Skin of body (tissue), 2 donors: ENCODE measurements around the gene ZNF280A. TPM values are rescaled to one million over a fixed set of nuclear protein-coding genes. Genes with fewer than 3 reads are reported as not detected.
"Not testable (repeated sequence)": the region's sequence is repeated elsewhere in the genome, so short reads cannot be mapped to it uniquely, and the experiment has no call there.

Source experiments
- DNase-seq: peaks from one replicate; lab custom pipeline; 2025; lab: John Stamatoyannopoulos, UW
- total RNA-seq: library from RNA; depleted of rRNA; stranded (reverse); fragments of >200 nt; gene quantifications from one replicate; pipeline ENCODE4 v1.2.3, GENCODE V29; 2014

Gene ZNF280A
- total RNA-seq, 1 donor from 2014 or later = not detected

DNA sequence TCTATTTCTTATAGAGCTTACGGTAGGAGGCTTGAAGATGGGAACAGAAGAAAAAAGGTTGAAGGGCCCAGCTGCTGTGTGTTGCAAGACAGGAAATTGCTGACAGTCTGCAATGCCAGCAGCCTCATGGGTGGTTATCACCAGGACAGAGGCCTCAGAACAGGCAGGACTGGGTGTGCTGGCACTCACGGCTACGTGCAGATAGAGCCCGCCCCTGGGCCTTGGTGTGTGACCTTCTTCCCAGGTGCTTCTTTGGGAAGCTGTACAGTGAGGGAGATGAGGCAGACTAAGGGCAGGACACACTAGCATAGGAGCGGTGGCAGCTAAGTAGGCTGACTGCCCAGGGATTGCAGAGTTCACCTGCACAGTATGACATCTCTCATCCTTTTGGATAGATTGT lies 26.4 kb upstream of the ZNF280A start:
- DNase-seq = no peak

DNA sequence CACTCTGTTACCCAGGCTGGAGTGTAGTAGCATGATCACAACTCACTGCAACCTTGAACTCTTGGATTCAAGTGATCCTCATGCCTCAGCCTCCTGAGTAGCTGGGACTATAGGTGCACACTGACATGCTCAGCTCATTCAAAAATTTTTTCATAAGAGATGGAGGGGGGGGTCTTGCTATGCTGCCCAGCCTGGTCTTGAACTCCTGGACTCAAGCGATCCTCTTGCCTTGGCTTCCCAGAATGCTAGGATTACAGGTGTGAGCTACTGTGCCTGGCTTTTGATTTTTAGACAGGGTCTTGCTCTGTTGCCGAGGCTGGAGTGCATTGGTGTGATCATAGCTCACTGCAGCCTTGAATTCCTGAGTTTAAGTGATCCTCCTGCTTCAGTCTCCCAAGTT lies 25.0 kb upstream of the ZNF280A start:
- no peak for DNase-seq

DNA sequence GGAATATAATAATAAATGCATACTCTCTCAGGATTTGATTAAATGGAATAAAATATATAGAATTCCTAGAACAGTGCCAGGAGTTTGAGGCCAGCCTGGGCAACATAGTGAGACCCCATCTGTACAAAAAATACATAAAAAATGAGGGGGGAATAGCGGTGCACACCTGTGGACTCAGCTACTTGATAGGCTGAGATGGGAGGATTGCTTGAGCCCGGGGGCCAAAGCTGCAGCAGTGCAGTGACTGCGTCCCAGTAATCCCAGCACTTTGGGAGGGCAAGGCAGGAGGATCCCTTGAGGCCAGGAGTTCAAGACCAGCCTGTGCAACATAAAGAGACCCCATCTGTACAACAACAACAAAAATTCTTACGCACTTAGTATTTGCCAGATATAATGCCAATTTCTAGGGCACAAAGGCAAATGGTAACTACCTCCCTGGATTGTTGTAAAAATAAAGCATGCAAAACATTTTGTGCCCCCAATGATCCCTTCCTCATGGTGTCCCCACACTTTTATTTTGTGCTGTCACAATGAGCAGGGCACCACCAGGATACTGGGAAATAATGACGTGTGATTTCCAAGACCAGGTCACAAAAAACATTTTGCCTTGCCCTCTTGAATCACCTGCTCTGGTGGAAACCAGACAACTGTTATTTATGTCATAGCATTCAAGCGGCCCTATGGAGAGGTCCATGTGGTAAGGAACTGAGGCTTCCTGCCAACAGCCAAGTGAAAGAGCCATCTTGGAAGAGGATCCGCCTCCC lies 18.3 kb upstream of the ZNF280A start:
- DNase-seq = no peak

DNA sequence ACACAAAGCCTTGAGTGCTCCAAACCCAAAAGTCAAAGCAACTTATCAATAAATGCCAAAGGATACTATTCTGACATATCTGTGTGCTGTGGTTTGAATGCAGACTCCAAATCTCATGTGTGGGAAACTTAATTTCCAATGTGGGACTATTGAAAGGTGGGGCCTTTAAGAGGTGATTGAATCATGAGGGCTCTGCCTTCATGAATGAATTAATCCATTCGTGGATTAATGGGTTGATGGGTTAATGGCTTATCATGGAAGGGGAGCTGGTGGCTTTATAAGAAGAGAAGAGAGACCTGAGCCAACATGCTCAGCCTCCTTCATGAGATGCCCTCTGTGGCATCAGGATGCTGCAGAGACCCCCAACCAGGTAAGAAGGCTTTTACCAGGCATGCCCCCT lies 16.8 kb upstream of the ZNF280A start:
- DNase-seq = no peak

DNA sequence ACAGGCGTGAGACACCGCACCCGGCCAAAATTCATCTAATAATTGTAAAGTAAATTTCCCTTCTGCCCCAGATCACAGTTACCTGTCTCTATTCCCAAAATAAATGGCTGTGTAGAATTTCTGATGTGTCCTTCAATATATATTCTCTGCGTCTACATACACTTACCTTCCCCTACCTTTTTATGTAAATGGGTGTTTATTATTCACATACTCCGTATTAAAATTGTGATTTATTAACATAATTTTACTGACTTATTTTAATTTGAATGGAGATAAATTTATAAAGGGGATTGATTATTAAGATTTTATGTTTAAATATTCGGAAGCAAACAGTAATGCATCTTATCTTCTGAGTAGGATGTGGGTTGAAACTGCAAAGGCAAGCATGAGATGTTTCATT lies 16.4 kb upstream of the ZNF280A start:
- DNase-seq = no peak

DNA sequence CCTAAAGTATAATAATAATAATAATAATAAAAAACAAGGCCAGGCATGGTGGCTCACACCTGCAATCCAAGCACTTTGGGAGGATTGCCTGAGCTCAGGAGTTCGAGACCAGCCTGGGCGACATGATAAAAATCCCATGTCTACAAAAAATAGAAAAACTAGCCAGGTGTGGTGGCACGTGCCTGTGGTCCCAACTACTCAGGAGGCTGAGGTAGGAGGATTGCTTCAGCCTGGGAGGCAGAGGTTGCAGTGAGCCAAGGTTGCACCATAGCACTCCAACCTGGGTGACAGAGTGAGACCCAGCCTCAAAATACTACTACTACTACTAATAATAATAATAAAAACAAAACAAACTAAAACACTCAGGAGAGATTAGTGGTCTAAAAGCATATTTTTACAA lies 15.6 kb upstream of the ZNF280A start:
- DNase-seq = no peak

DNA sequence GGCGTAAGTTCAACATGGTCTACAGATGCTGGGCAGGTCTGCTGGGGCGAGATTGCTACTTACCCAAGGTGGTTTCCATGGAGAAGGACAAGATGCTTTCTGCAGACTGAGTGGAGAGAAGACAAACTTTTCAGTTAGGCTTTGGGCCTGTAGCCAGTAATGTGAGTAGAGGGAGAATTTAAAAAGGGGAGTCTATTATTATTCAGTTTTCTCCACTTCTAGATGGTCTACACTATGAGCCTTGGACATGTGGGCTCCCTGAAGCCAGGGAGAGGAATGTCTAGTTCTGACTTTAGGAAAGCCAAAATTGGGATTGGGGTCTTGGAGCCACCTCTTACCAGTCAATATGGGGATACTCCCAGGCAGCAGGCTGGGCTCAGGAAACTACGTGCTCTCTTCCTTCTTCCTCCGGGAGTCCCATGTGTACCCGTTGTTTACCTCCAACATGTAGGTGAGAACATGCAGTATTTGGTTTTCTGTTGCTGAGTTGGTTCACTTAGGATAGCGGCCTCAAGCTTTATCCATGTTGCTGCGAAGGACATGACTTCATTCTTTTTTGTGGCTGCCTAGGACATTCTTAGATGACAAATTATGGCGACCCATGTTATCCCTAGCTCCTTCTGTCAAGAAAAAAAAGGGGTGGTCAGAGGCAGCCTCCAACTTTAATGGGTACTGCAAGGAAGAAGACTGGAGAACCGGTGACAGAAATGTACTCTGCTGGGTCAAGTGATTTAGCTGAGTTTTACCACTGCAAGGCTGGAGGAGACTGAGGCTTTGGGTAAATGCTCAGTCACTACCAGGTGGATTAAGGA lies 14.7 kb upstream of the ZNF280A start:
- DNase-seq = no peak

DNA sequence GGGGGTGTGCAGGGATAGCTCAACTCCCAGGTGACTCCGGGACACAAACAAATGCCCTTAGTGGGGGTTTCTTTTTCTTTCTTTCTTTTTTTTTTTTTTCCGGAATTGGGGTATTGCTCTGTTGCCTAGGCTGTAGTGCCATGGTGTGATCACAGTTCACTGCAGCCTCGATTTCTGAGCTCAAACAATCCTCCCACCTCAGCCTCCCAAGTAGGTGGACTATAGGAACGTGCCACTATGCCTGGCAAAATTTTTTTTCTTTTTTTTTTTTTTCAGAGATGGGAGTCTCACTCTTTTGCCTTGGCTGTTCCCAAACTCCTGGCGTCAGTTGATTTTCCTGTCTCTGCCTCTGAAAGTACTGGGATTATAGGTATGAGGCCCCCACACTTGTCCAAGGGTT lies 13.8 kb upstream of the ZNF280A start:
- no peak for DNase-seq

DNA sequence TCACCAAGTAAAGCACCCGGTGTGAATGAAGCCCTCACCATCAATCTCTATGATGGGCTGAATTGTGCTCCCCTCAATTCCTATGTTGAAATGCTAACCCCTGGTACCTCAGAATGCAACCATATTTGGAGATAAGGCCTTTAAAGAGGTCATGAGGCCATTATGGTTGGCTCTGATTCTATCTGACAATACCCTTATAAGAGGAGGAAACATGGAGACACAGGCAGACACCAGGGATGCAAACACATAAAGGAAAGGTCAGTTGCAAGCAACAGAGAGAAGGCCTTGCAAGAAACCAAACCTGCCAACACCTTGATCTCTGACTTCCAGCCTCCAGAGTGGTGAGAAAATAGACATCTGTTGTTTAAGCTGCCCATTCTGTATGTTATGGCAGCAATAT lies 13.3 kb upstream of the ZNF280A start:
- no peak for DNase-seq

DNA sequence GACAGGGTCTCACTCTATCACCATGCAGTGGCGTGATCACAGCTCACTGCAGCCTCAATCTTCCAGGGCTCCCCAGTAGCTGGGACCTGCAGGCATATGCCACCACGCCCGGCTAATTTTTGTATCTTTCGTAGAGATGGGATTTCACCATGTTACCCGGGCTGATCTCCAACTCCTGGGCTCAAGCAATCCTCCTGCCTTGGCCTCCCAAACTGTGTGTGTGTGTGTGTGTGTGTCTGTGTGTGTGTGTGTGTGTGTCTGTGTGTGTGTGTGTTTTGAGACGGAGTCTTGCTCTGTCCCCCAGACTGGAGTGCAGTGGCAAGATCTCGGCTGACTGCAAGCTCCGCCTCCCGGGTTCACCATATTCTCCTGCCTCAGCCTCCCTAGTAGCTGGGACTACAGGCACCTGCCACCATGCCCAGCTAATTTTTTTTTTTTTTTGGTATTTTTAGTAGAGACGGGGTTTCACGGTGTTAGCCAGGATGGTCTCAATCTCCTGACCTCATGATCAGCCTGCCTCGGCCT lies 12.5 kb upstream of the ZNF280A start:
- not testable (repeated sequence) for DNase-seq

DNA sequence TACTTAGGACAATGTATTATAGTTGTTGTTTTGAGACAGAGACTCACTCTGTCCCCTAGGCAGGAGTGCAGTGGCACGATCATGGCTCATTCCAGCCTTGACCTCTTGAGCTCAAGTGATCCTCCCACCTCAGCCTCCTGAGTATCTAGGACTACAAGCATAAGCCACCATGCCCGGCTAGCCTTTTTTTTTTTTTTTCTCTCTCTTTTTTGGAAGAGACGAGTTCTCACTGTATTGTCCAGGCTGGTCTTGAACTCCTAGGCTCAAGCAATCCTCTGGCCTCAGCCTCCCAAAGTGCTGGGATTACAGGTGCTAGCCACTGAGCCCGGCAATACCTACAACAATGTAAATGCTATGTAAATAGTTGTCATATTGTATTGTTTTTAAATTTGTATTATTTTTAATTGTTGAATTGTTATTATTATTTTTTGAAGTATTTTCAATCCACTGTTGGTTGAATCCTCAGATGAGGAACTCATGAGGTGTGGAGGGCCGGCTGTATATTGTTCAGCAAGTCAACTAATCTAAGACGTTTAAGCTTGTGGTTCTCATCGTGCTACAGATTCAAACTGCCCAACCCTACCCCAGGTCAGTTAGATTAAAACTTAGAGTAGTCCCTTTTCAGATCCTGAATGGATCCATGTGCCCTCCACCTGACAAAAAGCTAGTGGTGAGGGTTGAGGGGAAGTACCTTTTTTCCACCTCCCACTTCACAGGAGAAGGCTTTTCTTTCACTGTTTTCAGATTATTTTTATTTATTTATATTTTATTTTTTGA lies 11.9 kb upstream of the ZNF280A start:
- DNase-seq = no peak

DNA sequence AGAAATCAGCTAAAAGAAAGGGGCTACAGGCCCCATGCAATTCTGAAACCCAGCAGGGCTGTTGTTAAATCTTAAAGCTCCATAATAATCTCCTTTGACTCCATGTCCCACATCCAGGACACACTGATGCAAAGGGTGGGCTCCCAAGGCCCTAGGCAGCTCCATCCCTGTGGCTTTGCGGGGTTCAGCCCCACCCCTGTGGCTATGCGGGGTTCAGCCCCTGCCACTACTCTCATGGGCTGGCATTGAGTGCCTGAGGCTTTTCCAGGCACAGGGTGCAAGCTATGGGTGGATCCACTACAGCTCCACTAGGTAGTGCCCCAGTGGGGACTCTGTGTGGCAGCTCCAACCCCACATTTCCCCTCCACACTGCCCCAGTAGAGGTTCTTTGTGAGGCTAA lies 8.7 kb upstream of the ZNF280A start:
- no peak for DNase-seq

DNA sequence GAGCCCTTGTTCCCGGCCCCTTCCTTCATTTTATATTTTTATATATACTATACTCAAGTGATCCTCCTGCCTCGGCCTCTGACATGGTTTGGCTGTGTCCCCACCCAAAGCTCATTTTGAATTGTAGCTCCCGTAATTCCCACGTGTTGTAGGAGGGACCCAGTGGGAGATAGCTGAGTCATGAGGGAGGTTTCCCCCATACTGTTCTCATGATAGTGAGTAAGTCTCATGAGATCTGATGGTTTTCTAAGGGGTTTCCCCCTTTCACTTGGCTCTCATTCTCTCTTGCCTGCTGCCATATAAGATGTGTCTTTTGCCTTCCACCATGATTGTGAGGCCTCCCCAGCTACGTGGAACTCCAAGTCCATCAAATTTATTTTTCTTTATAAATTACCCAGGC lies 7.2 kb upstream of the ZNF280A start:
- DNase-seq = no peak

DNA sequence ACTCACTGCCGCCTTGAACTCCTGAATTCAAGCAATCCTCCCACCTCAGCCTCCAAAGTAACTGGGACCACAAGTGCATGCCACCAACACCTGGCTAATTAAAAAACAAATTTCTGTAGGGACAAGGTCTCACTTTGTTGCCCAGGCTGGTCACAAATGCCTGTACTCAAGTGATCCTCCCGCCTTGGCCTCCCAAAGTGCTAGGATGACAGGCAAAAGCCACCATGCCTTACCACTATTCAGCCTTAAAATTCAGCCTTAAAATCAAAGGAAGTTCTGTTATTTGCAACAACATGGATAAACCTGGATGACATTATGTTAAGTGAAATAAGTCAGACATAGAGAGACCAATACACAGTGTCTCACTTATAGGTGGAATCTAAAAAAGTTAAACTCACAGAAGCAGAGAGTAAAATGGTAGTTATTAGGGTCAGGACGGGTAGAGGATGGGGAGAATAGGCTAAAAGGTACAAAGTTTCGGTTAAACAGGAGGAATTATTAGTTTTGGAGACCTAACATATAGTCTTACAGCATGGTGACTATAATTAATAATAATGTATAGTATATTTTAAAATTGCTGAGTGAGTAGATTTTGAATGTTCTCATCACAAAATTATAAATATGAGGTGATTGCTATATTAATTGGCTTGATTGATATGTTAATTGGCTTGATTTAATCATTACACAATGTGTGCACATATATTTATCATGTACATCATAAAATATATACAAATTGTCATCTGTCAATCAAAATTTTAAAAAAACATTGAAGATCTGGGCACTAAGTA lies 6.2 kb upstream of the ZNF280A start:
- no peak for DNase-seq

DNA sequence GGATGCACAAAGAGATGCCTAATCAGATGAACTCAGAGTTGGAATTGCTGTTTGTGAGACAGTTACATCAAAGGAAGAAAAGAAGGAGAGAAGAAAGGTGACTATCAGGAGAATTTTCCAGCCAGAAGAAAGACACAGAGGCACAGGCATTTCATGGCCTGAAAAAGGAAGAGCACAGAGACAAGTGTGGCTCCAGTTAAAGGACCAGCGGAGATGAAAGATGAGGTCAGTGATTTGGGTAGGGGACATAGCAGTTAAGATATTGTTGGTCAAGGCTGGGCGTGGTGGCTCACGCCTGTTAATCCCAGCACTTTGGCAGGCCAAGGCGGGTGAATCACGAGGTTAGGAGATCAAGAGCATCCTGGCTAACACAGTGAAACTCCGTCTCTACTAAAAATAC lies 3.4 kb upstream of the ZNF280A start:
- no peak for DNase-seq

DNA sequence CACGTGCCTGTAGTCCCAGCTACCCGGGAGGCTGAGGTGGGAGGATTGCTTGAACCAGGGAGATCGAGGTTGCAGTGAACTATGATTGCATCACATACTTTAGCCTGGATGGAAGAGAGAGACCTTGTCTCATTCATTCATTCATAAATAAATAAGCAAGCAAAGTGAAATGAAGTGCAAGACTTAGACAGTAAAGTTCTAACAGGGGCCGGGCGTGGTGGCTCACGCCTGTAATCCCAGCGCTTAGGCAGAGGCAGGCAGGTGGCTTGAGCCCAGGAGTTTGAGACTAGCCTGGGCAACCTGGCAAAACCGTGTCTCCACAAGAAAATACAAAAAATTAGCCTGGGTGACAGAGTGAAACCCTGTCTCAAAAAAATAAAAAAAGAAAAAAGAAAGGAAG lies 1.6 kb upstream of the ZNF280A start:
- no peak for DNase-seq

DNA sequence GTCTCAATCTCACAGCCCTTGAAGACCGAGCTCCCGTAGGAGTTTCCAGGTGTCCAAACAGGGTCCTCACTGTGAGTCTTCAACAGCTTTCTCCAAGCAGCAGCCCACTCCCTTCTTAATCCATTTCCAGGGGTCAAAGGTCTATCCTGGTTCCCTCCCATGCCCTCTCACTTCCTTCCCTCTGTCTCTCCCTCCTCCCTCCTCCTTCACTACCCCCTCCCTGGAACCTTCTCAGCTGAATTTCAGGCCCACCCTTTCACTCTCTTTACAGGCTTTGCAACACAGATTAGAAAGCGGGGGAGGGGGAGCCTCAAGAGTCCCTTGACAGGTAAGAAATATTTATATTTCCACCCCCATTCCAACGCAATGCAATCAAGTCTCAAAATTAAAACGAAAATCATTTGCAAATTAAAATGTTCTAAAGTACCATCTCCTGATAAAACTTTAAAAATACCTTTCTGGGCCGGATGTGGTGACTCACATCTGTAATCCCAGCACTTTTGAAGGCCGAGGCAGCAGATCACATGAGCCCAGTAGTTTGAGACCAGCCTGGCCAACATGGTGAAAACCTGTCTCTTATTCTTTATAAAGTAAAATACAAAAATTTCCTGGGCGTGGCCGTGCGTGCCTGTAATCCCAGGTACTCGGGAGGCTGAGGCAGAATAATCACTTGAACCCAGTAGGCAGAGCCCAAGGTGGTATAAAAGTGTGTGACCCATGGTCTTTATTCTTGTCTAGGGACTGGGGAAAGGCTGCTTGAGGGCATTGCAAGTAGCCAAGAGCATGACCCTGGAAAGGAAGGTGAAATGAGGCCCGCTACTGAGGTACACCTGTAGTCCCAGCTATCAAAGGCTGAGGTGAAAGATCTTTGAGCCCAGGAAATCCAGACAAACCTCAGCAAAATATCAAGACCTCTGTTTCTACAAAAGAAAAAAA lies 865 bp upstream of the ZNF280A start:
- no peak for DNase-seq

DNA sequence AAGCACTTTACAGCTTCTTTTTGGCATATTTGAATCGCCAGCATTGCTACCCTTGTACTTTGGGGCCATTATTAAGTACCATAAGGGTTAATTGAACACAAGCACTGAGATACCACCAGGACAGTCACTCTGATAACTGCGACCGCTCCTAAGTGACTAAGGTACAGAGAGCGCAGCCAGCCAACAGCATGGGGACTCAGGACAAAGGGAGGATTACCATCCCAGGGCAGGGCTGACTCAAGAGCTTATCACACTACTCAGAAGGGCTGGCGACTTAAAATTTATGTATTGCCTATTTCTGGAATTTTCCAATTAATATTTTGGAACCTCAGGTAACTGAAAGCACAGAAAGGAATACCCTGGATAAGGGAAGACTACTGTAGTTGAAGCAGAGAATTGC lies 479 bp downstream of the ZNF280A start:
- DNase-seq = no peak

DNA sequence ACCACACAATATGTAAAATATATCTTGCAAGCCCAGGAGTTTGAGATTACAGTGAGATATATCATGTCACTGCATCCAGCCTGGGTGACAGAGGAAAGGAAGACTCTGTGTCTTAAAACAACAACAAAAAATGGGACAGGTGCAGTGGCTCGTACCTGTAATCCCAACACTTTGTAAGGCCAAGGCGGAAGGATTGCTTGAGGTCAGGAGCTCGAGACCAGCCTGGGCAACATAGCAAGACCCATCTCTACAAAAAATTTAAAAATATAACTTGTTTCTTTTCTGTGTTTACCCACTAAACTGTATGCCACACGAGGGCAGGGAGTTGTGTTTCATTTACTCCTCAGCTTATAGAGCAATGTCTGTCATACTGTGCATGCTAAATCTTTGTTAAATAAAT lies 3.1 kb downstream of the ZNF280A start:
- no peak for DNase-seq

DNA sequence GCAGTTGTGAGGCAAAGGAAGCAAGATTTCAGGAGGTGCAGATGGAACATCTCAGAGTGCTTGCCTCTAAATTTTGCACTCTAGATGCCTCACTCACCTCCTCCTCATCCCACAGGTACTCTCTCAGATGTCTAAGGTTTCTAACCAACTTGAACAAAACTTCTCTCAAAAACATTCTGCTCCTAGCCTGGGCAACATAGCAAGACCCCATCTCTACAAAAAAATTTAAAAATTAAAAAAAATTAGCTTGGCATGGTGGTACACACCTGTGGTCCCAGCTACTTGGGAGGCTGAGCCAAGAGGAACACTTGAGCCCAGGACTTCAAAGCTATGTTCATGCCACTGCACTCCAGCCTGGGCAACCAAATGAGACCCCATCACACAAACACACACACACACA lies 4.2 kb downstream of the ZNF280A start:
- no peak for DNase-seq
